NCI-H748 (cell line): ENCODE data around the gene SYNGR2.

Source experiments
- DNase-seq: peaks from one replicate; lab custom pipeline; 2025; ENCODE audit not compliant: unreplicated experiment; lab: John Stamatoyannopoulos, UW

SYNGR2 gene, protein sequence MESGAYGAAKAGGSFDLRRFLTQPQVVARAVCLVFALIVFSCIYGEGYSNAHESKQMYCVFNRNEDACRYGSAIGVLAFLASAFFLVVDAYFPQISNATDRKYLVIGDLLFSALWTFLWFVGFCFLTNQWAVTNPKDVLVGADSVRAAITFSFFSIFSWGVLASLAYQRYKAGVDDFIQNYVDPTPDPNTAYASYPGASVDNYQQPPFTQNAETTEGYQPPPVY

DNA sequence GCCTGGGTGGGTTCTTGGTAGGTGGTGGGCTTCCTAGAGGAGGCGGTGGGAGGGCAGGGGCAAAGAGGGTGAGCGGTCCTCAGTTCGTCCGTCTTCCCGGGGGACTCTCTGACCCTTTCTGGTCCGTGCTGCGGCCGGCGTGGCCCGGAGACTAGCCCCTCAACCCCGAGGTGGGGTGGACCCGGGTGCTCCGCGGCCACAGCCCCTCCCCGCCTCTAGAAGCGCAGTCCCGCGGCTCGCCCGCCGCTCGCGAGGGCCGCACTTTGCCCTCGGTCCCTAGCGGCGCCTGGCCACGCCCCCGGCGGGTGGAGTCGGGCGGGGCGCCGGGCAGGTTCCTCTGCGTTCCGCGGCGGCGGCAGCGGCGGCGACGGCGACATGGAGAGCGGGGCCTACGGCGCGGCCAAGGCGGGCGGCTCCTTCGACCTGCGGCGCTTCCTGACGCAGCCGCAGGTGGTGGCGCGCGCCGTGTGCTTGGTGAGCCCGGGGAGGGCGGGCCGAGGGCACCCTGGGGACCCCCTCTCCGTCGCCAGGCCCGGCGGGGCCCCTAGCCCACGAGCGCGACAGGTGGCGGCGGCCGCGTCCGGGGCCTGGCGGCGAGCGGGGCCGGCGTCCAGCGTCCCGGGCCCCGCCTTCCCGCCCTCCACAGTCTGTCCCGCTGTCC lies at the start of gene SYNGR2:
TSS of gene SYNGR2 (plus strand) at position 340 of the 661 bp plus-strand sequence. CDS start at position 376, 36 bp downstream.
- DNase-seq: peak; percentile 86

DNA sequence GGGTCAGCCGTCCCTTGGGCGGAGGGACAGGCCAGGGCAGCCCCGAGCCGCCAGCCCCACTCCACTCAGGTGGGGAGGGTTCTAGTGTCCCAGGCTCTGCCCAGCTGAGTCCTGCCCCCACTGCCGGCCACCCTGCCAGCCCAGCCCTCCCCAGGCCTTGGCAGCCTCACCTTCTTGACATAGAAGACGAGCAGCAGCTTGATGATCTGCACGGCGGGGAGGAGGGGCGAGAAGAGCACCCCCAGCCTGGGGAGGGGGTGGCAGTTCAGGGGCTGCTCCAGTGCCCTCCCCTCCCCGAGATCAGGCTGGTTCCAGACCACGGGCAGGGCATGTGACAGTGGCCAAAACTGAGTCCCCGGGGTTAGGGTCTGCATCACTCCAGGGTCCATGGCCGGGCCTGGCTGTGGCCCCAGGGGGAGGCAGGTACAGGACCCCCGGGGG lies 49.6 kb upstream of the SYNGR2 start:
- no peak for DNase-seq

DNA sequence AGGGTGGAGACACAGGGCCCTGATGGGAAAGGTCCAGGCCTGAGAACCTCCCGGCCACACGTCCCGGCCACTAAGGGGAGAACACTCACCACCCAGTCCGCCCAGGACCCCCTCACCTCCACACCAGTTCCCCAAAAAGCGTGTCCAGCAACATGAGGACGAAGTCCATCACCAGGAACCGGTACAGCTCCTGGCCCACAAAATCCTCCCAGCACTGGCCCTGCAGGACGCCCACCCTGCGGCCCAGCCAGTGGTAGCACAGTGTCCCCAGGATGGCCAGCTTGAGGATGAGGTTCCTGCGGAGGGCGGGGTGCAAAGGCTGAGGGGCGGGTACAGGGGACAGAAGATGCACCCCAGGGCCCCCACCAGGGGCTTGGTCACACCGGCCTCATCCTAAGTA lies 47.8 kb upstream of the SYNGR2 start:
- DNase-seq: no peak

DNA sequence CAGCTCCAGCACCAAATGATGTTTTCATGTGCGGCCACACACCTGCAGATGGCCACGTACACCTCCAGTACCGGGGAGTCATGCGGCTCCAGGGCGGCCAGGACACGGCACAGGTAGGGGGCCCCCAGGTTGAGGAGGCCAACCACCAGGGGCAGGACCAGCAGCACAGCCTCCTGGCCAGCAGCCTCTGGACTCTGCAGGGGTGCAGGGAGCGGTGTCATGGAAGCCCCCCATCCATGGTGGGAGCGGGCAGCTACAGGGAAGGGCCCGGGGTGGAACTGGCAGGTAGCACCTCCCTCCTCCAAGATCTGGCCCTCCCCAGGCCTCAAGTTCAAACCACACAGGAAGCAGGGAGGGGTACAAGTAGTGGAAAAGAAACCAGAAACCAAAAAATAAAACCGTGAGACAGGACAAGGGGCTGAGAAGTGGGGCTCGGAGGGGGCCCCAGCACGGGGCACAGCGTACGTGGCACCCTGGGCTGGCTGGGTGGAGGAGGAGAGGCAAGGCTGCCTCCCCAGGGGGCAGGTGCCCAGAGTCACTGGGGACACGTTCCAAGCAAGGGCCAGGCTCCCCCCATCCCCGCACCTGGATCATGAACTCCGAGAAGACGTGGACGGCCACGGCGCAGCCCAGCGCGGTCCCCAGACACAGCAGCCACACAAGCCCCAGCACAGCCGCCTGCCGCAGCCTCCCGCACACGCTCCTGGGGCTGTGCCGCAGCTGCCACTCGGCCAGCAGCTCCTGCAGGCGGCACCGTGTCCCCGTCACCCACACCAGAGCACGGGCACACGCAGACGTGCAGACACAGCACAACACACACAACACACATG lies 47.2 kb upstream of the SYNGR2 start:
- DNase-seq: no peak

DNA sequence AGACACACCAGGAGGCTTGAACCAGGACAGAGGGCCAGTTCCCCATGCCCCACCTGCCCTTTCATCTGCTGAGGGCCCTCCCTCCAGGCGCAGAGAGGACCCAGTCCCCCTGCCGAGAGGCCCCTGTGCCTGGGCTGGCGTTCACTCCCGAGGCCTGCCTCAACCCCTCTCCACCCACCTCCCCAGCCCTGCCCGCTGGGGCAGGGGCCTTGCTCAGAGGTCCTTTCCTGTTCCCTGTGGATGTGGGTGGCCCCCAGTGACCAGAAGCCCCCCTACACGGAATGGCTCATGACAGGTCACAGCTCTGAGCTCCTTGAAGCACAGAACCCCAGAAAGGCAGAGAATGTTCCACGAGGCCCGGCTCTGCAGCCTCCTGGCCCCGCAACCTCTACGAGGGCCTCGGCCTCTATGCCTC lies 46.6 kb upstream of the SYNGR2 start:
- DNase-seq: no peak

DNA sequence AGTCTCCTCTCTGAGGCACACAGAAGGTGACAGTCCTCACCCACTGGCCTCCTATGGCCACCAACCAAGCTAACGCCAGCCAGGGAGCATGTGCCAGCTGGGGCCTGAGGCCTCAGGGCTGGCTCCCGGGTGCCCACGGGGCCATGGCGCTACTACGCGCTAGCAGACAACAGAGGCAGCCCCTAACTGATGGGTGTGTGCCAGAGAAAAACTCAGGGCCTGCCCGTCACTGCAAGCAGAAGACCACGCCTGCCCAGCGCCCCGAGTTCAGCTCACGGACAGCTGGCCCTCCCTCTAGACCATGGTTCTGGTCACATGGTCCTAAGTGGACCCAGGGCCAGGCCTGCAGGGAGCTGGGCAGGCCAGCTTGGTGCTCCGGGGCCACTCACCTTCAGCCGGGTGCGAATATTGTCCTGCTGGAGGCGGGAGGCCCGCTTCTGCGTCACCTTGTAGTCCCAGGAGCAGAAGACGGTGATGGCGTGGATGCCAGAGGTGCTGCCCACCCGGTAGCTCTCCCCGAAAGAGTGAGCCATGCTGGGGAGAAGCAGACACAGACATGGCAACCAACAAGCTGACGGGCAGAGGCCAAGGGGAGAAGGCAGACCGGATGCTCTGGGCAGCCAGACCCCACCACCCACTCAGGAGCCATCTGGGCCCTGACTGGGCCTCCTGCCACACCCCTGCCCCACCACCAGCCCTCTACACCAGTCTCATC lies 46.0 kb upstream of the SYNGR2 start:
- DNase-seq: no peak

DNA sequence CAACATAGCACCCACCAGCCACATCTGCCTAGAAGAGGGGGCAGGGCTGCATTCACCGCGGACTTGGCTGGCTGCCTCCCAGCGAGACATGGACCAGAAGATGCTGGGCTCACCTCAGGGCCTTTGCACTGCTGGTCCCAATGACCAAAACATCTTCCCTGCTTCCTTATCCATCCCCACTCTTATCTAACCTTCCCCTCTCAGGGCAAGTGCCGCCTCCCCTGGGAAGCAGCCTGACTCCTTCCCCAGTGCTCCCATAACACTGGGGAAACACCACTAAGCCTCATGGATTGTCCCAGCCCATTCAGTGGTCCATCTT lies 45.5 kb upstream of the SYNGR2 start:
- DNase-seq: no peak

DNA sequence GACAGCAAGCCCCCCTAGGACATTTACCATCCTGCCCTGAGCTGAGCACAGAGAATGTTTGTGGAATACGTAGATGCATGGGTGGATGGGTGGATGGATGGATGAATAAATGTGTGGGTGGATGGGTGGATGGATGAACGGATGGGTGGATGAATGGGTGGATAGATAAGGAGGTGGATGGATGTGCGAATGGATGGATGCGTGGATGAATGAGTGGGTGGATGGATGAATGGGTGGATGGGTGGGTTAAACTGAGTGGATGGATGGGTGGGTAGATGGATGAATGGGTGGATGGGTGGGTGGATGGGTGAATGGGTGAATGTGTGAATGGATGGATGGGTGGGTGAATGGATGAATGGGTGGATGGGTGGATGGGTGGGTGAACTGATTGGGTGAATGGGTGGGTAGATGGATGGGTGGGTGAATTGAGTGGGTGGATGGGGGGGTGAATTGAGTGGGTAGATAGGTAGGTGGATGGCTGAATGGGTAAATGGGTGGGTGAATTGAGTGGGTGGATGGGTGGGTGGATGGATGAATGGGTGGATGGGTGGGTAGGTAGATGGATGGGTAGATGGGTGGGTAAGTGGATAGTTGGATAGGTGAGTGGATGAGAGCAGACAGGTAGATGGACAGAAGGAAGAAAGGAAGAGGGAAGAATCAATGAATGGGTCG lies 45.0 kb upstream of the SYNGR2 start:
- no peak for DNase-seq

DNA sequence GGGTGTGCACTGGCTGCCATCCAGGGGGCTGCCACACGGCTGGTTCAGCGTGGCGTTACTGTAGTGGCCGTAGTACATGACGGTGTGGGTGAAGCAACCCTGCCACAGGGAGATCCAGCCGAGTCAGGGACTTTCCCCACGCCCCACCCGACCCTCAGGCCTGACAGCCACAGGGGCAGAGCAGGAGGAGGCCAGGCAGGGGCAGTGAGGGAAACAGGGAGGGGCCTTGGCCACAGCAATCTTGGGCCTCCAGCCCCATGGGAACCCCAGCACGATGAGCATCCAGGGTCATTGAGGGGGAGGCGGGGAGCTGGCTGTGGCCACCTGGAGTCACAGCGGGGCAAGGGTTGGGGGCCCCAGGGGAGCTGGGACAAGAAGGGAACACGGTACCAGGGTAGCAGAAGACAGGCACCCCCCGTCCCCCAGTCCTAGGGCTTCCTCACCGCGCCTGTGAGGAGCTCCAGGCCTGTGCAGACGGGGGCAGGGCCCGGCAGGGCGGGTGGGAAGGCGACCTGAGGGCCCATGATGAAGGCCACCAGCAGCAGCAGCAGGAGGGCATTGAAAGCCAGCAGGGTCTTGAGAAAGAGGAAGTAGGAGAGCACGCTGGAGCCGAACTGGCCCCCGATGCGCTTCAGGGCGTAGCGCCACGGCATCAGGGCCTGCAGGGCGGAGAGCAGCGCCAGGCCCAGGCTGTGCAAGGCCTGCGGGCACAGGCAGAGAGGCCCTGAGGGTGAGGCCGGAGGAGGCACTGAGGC lies 44.1 kb upstream of the SYNGR2 start:
- DNase-seq: no peak

DNA sequence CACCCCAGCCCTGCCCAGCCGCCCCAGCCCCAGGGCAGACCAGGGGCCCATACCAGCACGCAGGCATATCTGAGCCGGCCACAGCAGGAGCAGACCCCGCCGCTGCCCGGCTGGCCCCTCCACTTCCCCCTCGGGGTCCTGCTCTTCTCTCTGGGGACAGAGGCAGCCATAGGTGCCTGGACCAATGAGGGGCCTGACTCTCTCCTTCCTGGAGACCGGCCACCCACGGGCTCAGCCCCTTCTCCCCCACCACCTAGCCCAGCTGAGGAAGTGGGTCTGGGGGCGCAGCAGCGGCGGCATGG lies 43.6 kb upstream of the SYNGR2 start:
- DNase-seq: no peak

DNA sequence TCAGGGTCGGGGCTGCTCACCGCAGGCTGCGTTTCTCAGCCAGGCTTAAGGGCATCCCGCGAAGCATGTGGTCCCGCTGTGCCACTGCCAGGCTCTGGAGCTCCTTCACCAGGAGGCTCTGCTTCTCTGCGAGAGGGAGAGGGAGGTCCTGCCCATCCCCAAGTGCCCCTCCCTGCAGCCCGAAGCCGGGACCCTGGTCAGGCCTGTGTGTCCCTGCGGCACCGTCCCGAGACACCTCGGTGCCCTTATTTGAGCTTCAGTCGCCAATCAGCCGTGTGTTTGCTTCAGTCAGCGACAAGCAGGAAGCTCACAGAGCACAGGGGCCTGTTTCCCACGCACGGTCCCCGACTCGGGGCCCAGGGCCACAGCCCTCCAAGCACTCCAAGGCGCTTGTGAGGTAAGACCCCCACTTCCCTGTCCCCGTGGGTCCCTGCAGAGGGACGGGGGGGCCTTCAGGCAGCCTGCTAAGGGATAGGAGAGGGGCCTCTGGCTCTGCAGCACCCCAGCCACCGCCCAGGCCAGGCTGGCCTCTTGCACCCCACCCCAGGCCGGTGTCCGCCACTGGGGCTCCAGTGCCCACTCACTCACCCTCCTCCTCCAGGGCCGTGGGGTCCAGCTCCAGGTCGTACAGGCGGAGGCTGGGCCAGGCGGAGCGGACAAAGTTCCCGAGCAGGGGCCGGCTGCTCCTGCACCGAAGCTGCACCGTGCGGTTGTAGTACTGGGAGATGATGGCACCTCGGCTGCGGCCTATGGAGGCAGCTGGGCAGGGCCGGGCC lies 43.1 kb upstream of the SYNGR2 start:
- DNase-seq: no peak

DNA sequence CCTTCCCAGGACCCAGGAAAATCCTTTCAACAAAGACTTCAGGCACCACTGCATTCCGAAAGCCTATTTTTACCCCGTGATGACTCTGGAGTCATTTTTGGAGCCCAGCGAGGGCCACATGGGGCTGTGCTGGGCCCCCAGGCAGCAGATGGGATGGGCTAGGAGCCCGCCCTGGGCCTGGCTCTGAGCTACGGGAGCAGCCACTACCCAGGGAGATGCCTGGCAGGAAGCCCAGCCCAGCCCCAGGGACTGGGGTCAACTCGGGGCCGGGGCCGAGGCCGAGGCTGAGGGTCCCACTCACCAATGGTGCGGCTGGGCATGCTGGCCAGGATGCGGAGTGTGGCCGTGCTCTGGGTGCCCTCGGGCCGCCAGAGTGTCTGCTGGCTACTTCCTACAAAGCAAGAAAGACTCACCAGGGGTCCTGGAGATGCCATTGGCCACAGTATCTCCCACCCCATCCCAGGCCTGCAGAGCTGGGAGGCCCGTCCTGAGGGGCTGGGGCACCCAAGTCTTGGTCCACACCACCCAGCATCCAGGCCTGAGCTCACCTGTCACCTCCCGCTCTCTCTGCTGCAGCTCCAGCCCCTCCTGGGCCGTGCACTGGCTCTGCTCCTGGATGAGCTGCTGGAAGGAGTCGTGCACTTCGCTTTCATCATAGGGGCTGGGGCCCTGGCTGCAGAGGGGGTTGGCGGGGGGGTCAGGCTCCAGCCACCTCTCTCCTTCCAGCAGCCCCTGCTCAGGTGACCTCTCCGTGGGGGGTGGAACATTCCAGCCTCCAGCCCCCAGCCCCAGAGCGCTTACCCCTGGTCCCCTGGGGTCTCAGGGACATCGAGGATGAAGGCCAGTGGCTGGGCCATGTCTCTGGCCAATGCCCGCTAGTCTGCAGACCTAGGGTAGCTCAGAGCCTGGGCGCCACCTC lies 42.1 kb upstream of the SYNGR2 start:
- DNase-seq: no peak

DNA sequence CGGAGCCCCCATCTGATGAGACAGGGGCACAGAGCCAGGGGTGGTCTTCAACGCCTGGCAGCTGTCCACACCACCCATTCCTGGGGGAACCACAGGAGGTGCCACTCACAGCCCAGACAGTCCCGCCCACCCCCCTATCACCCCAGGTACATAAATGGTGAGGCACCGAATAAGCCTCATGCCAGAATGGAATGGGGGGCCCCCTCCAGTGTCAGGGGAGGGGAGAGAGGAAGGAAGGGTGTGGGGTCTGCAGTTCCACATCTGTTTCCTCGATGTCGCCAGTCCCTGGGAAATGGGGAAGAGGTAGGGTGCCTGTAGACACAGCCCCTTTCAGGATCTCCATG lies 41.5 kb upstream of the SYNGR2 start:
- no peak for DNase-seq

DNA sequence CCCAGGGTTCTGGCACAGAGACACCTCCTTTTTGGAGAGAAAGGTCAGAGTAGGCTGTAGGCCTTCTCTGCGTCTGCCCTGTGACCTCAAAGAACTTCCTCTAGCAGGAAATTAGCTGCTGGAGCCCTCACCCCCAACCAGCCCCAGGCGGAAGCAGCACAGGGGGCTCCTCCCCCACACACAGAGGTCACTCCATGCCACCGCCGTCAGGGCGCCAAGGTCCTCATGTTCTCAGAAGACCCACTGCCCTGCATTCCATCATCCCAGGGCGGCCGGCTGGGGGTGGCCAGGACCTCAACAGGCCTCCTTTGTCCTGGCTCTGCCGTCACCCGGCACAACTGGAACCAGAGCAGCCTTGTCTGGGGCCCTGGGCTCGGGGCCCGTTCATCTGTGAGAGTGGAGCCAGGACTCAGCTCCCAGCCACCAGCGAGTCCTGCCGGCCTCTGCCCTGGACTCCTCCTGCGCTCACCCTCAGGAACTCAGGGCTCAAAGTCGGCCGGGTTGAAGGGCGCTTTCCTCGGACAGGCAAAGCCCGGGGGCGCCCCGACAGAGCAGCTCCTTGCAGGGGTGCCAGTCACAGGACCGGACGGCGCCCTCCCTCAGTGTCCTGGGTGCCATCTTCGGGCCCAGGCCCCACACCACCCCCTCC lies 41.0 kb upstream of the SYNGR2 start:
- DNase-seq: no peak

DNA sequence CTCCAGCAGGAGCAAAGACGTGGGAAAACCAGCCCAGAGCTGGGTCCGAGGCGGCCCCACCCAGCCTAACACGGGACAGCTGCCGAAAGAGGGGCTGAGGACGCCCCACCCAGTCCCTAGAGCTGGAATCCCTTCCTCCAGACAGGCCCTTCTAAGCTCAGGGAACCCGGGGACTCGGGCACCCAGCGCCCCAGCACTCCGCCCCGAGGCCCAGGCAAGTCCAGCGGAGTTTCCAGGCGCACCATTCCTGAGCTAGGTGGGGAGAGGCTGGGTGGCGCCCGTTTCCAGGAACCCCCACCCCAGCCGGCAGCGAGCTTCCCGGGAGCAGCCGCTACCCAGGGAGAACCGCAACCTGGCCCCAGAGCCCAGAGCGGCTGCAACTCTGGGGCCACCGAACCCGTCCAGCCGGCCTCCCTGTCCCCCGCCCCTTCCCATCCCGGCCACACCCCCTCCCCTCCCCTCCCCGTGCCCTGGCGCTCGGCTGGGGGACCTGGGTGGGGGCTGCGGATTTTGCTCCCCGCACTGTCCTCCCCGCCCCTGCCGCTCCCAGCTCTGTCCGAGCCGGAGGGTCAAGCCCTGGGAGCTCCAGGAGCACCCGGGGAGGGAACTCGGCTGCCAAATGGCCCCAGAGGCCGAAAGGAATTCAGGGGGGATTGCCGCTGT lies 40.4 kb upstream of the SYNGR2 start:
- peak; percentile 36 for DNase-seq

DNA sequence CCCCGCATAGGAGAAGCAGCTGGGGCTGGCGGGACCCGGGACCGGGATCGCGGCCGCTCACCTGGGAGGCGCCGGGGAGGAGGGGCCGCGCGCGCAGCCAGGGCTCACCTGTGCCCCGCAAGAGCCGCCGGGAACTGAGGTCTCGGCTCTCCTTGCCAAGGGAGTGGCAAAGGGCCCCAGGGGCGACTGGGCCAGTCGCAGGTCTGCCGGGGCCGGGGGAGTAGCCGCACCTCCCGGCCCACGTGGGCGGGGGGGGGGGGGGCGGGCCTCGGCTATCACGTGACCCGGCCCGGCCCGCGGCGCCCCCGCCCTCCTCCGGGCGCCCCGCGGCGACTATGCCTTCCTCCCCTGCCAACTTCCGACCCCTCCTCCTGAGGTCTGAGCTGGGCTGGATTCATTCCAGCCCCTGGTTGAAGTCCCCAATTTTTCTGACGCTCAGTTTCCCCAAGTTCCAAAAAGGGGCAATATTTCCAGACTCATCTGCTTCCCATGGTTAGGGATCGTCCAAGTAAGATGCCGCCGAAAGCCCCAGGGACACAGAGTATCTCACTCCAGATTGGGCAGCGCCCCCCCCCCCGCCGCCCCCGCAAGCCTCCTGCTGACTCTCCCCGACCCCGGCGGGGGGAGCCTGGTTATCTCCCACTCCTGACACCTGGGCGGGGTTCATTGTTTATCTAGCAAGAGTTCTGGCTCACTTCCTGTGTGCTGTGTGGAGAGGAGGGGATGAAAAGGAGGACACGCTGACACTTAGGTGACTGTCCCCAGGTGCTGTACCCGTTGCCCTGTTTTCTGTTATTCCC lies 39.6 kb upstream of the SYNGR2 start, which contains the start of gene TMC6:
TSS of gene TMC6 (minus strand) at position 205 of the 800 bp plus-strand sequence. CDS start 1,923 bp downstream, outside the sequence.
- DNase-seq: peak; percentile 67
